GM13976 (cell line): Measurements from ENCODE around the gene SLC28A3.

Experiments
- DNase-seq: peaks from one replicate; pipeline ENCODE4 v3.0.0; 2012; ENCODE audit warnings: low spot score
- CTCF ChIP-seq: IDR thresholded peaks from 2 replicates; pipeline ENCODE4 v1.5.1; 2012; ENCODE audit warnings: borderline replicate concordance, mild to moderate bottlenecking; ENCODE audit not compliant: insufficient read depth; ENCODE audit errors: extremely low read depth, missing control alignments, control extremely low read depth
- in situ Hi-C: fragments of 300-500 bp; cut with MboI; formaldehyde crosslinking; loops from one replicate; pipeline ENCODE4 v1.12.0; 2022; ENCODE audit warnings: low sequenced_read_pairs, mixed read lengths, inconsistent platforms; ENCODE audit not compliant: unreplicated experiment

The SLC28A3 gene

GRCh38 chr9:84310883-84311282 lies 29.7 kb downstream of the SLC28A3 start:
- no peak for TF ChIP-seq CTCF
- in situ Hi-C loops = no loop called here

DNA sequence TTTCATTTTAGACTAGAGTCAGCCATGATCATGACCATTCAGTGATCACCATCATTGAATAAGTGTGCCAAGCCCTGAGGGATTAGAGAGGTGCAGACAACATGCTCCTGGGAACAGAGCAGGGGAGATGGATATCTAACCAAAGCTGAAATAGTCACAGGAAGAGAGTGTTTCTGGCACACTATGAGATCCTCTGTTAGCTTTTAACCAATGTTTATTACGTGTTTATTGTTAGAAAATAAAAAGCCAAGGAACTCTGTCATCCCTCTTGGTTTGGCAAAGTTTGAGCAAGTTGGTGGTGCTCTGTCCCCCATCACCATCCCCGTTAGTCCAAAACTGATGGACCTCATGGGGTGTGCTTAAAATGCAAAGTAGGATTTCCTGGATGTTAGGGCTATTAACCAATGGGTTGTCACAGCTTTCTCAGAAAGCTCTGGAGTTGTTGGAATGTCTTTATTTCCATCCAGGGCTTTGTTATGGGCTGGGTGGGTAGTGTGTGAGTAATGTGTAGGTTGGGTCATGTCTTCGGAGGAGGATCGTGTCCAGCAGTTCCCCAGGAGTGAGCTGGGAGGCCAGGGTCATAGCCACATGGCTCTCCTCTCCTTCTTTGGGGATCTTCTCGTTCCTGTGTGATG lies 34.9 kb downstream of the SLC28A3 start:
- no peak for DNase-seq
- in situ Hi-C loops = no loop called here
- TF ChIP-seq CTCF = no peak

More at GRCh38 chr9:84310883-84311282, 29.7 kb downstream of the SLC28A3 start:
- DNase-seq = no peak

DNA sequence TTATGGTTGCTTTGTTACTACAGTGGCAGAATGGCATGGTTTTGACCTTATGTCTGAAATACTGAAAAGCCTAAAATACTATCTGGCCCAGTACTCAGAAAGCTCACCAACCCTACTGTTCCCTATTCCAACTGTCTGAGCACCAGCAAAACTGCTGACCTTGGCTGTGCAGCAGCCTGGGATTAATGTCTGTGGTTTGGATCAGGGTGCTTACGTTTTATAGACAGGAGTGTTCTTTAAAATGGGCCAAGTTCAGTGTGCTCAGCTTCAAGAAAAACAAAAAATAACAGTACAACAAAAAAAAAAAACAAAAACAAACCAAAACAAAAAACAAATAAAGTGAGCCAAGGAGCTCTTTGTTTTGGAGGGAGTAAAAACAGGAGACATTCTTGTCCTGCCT lies 36.4 kb downstream of the SLC28A3 start:
- in situ Hi-C loops = no loop called here
- TF ChIP-seq CTCF = no peak
- DNase-seq = no peak

DNA sequence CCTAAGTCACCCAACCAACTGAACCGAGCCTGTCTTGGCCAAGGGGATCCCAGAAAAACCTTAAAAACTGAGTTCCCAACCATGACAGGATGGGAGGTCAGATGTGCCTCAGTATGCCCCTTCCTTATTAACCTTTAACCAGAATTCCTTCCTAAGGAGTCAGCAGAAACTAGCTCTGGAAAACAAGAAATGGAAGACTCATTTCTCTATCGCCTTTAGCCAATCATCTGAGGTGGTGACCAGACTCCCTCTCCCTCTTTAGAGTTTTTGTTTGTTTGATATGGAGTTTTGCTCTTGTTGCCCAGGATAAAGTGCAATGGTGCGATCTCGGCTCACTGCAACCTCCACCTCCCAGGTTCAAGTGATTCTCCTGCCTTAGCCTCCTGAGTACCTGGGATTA lies 37.5 kb downstream of the SLC28A3 start:
- no peak for TF ChIP-seq CTCF
- DNase-seq = no peak
- in situ Hi-C loops = no loop called here

- in situ Hi-C loops = no loop called here
- DNase-seq = no peak
Observed at GRCh38 chr9:84301851-84302250, 38.7 kb downstream of the SLC28A3 start.

GRCh38 chr9:84300271-84300670 lies 40.3 kb downstream of the SLC28A3 start:
- no peak for TF ChIP-seq CTCF
- no peak for DNase-seq
- in situ Hi-C loops = no loop called here

More at GRCh38 chr9:84301851-84302250, 38.7 kb downstream of the SLC28A3 start:
- no peak for TF ChIP-seq CTCF

DNA sequence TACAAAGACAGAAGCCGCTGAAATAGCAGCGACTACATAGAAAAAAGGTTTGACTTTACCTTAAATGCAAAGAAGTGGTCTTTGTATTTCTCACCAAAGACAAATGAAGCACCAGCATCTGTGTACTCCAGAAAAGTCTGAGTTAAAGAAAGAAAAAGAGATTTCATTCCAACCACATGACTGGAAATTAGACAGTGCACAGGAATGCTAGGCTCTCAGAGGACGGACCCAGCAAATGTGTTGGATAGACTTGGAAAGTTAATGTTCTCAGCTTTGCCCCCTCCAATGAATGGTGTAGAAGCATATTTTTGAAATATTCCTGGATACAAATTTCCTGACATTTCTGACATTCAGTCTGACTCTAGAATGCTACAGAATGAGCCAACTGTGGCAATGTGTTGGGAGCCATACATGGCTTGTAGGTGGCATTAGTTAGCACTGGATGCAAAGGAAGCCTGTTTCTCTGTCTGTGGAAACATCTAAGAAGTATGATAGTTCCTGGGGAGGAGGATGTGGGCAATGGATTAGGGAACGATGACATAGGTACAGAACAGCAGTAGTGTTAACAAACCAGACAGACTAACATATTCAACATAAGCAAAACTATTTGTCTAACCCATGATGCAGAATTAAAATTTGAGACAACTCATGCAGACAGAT lies 43.3 kb downstream of the SLC28A3 start:
- DNase-seq = no peak
- no peak for TF ChIP-seq CTCF
- in situ Hi-C loops = no loop called here
